GM21619 (cell line): ENCODE data around the gene XAB2.
"Not testable (repeated sequence)": the region's sequence is repeated elsewhere in the genome, so short reads cannot be mapped to it uniquely, and the experiment has no call there.

ENCODE experiments used
- ATAC-seq: cut with Tn5 transposase; IDR thresholded peaks from one replicate; pipeline ENCODE4 v1.9.1; 2021; ENCODE audit not compliant: unreplicated experiment

Gene XAB2

GRCh38 chr19:7650148-7650547 is 20.8 kb upstream of the XAB2 start:
- no peak for ATAC-seq

DNA sequence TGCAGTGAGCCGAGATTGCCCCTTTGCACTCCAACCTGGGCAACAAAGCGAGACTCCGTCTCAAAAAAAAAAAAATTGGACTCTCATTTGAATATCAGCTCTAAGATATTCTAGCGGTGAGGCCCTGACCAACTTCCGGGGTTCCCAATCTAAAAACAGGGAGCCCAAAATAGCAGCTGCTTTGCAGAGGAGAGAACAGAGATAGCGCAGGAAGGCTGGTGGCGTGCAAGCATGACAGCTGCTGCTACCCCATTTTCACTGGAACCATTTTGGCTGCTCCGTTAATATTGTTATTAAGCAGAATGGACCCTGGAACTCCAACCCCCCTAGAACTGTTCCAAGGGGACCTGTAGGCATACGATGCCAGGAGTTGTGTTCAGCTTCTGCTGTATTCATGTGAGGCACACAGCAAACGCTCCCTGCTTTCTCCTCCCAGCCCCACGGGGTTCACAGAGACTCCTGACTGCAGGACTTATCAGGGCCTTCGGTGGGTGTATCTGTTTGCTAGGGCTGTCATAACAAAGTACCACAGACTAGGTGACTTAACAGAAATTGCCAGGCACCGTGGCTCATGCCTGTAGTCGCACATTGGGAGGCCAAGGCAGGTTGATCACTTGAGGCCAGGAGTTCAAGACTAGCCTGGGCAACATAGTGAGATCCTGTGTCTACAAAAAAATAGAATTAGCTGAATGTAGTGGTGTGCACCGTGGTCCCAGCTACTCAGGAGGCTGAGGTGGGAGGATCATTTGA is 19.1 kb upstream of the XAB2 start:
- no peak for ATAC-seq

DNA sequence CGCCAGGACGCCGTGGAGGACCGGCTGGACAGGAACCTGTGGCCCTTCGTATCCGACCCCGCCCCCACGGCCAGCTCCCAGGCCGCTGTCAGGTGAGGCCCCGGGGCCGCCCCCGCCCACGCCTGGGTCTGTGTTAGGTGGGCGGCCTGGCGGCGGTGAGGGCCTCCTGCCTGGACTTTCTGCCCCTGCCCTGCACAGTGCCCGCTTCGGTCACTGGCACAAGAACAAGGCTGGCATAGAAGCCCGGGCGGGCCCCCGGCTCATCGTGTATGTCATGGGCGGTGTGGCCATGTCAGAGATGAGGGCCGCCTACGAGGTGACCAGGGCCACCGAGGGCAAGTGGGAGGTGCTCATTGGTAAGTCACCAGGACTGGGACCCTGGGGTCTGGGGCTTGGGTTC is 17.8 kb upstream of the XAB2 start:
- no peak for ATAC-seq

DNA sequence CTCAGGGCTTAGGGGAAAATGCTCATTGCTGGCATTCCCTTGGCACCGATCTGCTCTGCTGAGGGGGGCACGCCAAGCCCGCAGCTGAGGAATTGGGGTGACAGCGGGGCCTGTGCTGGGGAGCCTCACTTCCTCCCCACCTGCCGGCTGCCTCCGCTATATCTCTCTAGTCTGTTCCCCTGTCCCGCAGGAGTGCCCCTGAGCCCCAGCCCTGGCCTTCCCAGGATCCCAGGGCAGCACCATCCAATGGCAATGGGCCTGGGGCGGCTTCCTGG is 17.0 kb upstream of the XAB2 start:
- ATAC-seq, result no peak

- no peak for ATAC-seq
Observed at GRCh38 chr19:7645656-7646425, 16.5 kb upstream of the XAB2 start.

DNA sequence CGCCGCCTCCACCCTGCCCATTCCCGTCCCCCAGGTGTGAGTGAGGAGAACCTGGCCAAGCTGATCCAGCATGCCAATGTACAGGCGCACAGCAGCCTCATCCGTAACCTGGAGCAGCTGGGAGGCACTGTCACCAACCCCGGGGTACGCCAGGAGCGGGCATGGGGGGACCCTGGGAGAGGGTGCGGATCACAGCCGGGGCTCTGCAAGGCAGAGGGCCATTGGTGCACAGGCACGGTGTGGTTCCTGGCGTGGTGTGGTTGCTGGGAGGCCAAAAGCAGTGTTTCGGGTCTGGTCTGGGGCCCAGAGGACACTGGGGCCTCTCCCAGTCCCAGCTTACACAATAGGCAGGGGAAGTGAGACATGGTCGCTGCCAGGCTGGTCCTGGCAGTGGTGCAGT is 15.8 kb upstream of the XAB2 start:
- no peak for ATAC-seq

DNA sequence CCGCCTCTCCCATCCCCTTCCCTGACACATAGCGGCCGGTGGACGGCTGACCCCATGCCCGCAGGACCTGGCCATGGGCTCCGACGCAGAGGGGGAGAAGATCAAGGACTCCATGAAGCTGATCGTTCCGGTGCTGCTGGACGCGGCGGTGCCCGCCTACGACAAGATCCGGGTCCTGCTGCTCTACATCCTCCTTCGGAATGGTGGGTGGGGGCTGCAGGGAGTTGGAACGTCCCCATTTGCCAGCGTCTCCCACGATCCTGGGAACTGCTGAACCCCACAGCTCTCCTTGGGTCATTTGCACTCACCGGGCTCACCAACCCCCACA is 15.2 kb upstream of the XAB2 start:
- ATAC-seq, result no peak

DNA sequence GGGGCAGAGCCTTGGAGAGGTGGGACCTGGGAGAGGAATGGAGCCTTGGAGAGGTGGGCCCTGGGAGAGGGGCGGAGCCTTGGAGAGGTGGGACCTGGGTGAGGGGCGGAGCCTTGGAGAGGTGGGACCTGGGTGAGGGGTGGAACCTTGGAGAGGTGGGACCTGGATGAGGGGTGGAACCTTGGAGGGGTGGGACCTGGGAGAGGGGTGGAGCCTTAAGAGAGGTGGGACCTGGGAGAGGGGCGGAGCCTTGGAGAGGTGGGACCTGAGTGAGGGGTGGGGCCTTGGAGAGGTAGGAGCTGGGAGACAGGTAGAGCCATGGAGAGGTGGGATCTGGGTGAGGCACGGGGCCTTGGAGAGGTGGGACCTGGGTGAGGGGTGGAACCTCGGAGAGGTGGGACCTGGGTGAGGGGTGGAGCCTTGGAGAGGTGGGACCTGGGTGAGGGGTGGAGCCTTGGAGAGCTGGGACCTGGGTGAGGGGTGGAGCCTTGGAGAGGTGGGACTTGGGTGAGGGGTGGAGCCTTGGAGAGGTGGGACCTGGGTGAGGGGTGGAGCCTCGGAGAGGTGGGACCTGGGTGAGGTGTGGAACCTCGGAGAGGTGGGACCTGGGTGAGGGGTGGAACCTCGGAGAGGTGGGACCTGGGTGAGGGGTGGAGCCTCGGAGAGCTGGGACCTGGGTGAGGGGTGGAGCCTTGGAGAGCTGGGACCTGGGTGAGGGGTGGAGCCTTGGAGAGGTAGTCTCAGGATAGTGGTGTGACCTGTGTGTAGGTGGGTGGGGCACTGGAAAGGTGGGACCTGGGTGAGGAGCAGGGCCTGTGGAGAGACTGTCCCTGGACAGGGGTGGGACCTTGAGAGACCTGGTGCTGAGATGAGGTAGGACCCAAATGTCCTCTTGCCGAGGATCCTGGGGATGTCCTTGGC is 14.5 kb upstream of the XAB2 start:
- not testable (repeated sequence) for ATAC-seq

DNA sequence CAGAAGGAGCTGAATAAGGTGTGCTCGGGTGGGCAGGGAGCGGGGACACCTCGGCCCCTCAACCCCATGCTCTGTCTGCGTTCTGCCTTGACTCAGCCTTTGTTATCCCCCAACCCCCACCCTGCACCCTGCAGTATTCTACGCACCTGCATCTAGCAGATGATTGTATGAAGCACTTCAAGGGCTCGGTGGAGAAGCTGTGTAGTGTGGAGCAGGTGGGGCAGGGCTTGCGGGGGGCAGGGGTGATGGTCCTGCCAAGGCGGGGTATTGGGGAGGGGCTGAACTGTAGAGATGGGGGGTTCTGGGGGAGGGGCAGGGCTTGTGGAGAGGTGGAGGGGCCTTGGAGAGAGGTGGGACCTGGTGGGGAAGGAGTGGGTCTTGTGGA is 13.7 kb upstream of the XAB2 start:
- no peak for ATAC-seq

DNA sequence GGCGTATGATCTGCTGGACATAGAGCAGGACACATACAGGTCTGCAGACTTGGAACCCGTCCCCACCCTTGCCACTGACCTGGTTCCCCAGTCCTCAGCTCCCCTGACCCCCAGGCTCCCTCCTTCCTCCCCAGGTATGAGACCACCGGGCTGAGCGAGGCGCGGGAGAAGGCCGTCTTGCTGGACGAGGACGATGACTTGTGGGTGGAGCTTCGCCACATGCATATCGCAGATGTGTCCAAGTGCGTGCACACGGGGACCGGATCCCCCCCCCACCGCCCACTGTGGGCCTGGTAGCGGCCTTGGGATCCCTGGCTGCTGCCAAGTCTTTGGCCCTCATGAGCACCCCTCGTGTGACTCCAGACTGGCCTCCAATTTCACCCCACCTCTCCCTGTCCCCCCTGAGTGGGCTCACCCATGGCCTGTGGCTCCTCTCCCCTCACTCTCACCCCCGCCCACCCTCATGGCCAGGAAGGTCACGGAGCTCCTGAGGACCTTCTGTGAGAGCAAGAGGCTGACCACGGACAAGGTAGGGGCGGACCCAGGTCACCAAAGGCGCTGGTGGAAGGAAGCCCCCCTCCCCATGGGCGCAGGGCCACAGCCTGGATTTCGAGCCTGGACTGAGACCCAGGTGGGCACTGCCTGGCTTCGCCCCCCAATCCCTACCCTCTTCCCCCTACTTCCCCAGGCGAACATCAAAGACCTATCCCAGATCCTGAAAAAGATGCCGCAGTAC is 13.1 kb upstream of the XAB2 start:
- ATAC-seq, result no peak

DNA sequence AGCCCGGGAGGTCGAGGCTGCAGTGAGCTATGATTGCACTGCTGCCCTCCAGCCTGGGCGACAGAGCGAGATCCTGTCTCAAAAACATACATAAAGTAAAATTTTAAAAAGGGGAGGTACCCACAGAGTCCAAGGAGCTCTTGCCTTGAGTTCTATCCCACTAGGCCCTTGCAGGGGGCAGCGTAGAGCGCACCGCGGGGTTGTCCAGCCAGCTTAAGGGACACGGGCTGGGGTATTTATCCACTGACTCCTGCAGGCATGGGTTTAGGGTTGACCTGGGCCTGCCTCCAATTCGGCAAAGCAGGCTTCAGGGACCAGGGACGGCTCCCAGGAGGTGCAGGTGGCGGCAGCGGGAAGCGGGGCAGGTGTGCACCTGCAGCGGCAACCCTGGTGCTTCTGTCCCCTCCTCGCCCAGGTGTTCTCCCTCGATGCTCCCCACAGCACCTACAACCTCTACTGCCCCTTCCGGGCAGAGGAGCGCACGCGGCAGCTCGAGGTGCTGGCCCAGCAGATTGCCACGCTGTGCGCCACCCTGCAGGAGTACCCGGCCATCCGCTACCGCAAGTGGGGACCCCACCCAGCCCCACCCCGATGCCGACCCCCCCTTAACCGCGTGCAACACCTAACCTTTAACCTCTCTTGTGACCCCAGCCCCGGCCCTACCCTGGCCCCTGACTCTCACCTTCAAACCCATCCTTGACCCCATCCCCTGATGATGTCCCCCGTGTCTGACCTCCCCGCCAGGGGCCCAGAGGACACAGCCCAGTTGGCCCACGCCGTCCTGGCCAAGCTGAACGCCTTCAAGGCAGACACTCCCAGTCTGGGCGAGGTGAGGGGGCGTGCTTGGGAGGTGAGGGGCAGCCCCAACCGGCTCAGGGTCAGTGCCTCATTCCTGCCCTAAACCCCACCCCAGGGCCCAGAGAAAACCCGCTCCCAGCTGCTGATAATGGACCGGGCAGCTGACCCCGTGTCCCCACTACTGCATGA is 12.2 kb upstream of the XAB2 start:
- ATAC-seq, result no peak

- ATAC-seq, result no peak
Observed at GRCh38 chr19:7640803-7641202, 11.5 kb upstream of the XAB2 start.

GRCh38 chr19:7639863-7640348 is 10.6 kb upstream of the XAB2 start:
- ATAC-seq, result no peak

- ATAC-seq, result no peak
Observed at GRCh38 chr19:7638802-7639465, 9.6 kb upstream of the XAB2 start.

GRCh38 chr19:7637374-7638256 is 8.3 kb upstream of the XAB2 start:
- no peak for ATAC-seq

DNA sequence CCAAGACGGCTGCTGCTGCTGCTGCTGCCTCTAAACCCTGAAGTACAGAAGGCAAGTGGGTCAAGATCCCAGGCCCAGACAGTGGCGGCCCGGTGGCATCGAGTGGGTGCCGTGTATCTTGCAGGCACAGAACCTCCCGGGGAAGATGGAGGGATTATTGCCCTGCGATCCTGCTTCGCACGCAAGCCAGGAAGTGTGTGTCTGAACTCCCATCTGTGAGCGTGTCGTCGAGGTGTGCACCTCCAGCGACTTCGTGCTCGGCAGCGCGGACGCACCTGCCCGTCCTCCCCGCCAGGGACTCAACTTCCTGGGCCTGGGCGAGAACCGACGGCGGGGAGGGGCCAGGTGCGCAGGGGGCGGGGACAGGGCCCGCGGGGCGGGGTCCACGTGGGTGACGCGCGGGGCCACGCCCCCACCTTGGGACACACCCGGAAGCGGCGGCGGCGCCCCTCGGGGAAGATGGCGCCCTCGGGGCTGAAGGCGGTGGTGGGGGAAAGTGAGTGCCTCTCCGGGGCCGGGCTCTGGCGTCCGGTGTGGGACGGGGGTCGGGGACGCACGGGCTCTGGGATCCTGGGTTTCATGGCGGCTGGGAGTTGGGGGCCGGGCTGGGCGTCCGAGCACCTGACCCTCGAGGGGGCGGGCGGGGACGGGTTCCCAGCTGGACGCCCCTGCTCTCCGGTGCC is 7.5 kb upstream of the XAB2 start, which contains the start of gene STXBP2:
Gene STXBP2, plus strand, starts transcription at position 420 of the 683 bp plus-strand sequence. Its CDS starts 40 bp downstream, at position 460.
- no peak for ATAC-seq

DNA sequence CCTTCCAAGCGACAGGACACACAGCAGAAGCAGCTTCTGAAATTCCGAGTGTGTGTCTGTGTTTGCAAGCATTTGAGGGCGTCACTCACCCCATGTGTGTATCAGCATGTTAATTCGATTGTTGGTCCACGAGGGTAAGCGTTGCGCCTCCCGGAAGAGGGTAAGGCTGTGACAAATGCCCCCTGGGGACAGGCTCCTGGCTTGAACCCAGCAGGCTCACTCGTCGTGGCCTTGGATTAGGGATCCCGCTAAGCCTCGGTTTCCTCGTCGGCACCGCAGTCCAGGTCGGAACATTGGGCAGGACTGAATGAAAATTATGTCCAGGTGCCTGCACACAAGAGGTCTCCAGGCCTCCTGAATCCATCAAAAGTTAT is 7.0 kb upstream of the XAB2 start:
- ATAC-seq, result no peak

- ATAC-seq, result no peak
Observed at GRCh38 chr19:7635670-7636069, 6.3 kb upstream of the XAB2 start.
